PC-9 (cell line): ENCODE data around the gene SEC24C.
"Not testable (repeated sequence)": the region's sequence is repeated elsewhere in the genome, so short reads cannot be mapped to it uniquely, and the experiment has no call there.

Source experiments
- EZH2 ChIP-seq: fragments of 200-600 bp; sonication (generic); IDR thresholded peaks from 2 replicates; pipeline ENCODE4 v1.8.0; 2017; ENCODE audit warnings: antibody characterized with exemption, low read depth
- TF ChIP-seq, protein P1 (sequence below): fragments of 200-600 bp; sonication (generic); conservative IDR thresholded peaks from 2 replicates; pipeline ENCODE4 v1.6.1; 2017; ENCODE audit warnings: mixed run types, antibody characterized with exemption, mild to moderate bottlenecking, moderate library complexity

- TF ChIP-seq, protein P1, sequence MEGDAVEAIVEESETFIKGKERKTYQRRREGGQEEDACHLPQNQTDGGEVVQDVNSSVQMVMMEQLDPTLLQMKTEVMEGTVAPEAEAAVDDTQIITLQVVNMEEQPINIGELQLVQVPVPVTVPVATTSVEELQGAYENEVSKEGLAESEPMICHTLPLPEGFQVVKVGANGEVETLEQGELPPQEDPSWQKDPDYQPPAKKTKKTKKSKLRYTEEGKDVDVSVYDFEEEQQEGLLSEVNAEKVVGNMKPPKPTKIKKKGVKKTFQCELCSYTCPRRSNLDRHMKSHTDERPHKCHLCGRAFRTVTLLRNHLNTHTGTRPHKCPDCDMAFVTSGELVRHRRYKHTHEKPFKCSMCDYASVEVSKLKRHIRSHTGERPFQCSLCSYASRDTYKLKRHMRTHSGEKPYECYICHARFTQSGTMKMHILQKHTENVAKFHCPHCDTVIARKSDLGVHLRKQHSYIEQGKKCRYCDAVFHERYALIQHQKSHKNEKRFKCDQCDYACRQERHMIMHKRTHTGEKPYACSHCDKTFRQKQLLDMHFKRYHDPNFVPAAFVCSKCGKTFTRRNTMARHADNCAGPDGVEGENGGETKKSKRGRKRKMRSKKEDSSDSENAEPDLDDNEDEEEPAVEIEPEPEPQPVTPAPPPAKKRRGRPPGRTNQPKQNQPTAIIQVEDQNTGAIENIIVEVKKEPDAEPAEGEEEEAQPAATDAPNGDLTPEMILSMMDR = not testable (repeated sequence)
- not testable (repeated sequence) for TF ChIP-seq EZH2
Measured at GRCh38 chr10:73715179-73716156, 28.7 kb upstream of the SEC24C start.
